Measurements from ENCODE around the gene SOX11. TPM values are rescaled to one million over a fixed set of nuclear protein-coding genes. Genes with fewer than 3 reads are reported as not detected.

Gene SOX11
- total RNA-seq, 2 experiments from 2014 or later: 7.7 to 13.0 TPM

- TF ChIP-seq CTCF (conservative IDR thresholded peaks at IDR 0.05; ENCODE audit: low read length) (no peak), EZH2phosphoT487 (IDR thresholded peaks at IDR 0.05; ENCODE audit: borderline replicate concordance, low read depth, low read length) (no peak)
- CTCF ChIA-PET (ENCODE audit: unreplicated experiment): no interaction called here
These were observed 11.0 kb downstream of the SOX11 start for GRCh38 chr2:5703166-5703565.

GRCh38 chr2:5705490-5705889 is 13.3 kb downstream of the SOX11 start:
- H3K27ac ChIP-seq (ENCODE audit: low read depth, low read length, poor library complexity, severe bottlenecking): no peak overlapping the region
- ChIA-PET CTCF (ENCODE audit: unreplicated experiment) (interaction anchor here (0.6 kb wide), 1 partner anchor 651 kb away, joined by 3 read pairs; no protein-coding TSS in a partner anchor), POLR2A (interaction anchor here (1.0 to 1.7 kb wide), 3 partner anchors 9 to 11 kb away, joined by 3 to 6 read pairs (median 4); no protein-coding TSS in a partner anchor)
- TF ChIP-seq EZH2phosphoT487 (IDR thresholded peaks at IDR 0.05; ENCODE audit: borderline replicate concordance, low read depth, low read length) (no peak), CTCF (conservative IDR thresholded peaks at IDR 0.05; ENCODE audit: low read length) (no peak)
- H3K36me3 ChIP-seq (ENCODE audit: insufficient read depth, low read length): peaks cover 40% of the 10 kb centered on the region
- H4K20me1 ChIP-seq (ENCODE audit: insufficient read depth, low read length): no peaks in the 10 kb centered on the region
- no TSS peak for BruUV-seq (replicated peaks)
- no peak for DNase-seq (ENCODE audit: low spot score)
- H3K4me1 ChIP-seq (ENCODE audit: insufficient read depth, low read length, poor library complexity, severe bottlenecking): peaks cover 13% of the 10 kb centered on the region
- H3K79me2 ChIP-seq (ENCODE audit: insufficient read depth, low read depth, low read length): peaks cover 11% of the 10 kb centered on the region; the same call in 1 of the 2 replicates
- no peak overlapping the region for H2AFZ ChIP-seq (ENCODE audit: low read length)
- no peak overlapping the region for H3K4me3 ChIP-seq (ENCODE audit: low read depth, low read length, poor library complexity, severe bottlenecking)
- H3K9me2 ChIP-seq (ENCODE audit: insufficient read depth, low read length): no peaks in the 10 kb centered on the region
- no peaks in the 10 kb centered on the region for H3K9me3 ChIP-seq (ENCODE audit: low read length)
- intact Hi-C loops (cut with micrococcal nuclease; ENCODE audit: unreplicated experiment): no loop called here
- no peak overlapping the region for H3K4me2 ChIP-seq (ENCODE audit: low read length)

More at GRCh38 chr2:5703166-5703565, 11.0 kb downstream of the SOX11 start:
- no peak for DNase-seq (ENCODE audit: low spot score)
- intact Hi-C loops (cut with micrococcal nuclease; ENCODE audit: unreplicated experiment): no loop called here
- Histone ChIP-seq H3K9me3 (ENCODE audit: low read length) (no peaks in the 10 kb centered on the region), H3K36me3 (ENCODE audit: insufficient read depth, low read length) (peaks cover 40% of the 10 kb centered on the region), H2AFZ (ENCODE audit: low read length) (no peak overlapping the region), H3K4me1 (ENCODE audit: insufficient read depth, low read length, poor library complexity, severe bottlenecking) (peaks cover 35% of the 10 kb centered on the region), H3K4me2 (ENCODE audit: low read length) (no peak overlapping the region), H3K79me2 (ENCODE audit: insufficient read depth, low read depth, low read length) (peaks cover 34% of the 10 kb centered on the region), H3K4me3 (ENCODE audit: low read depth, low read length, poor library complexity, severe bottlenecking) (no peak overlapping the region), H4K20me1 (ENCODE audit: insufficient read depth, low read length) (no peaks in the 10 kb centered on the region), H3K9me2 (ENCODE audit: insufficient read depth, low read length) (no peaks in the 10 kb centered on the region), H3K27ac (ENCODE audit: low read depth, low read length, poor library complexity, severe bottlenecking) (no peak overlapping the region)
- no TSS peak for BruUV-seq (replicated peaks)
- POLR2A ChIA-PET: interaction anchor here (0.6 to 1.5 kb wide), 4 partner anchors 10 to 601 kb away, joined by 3 to 4 read pairs (median 4); no protein-coding TSS in a partner anchor

- Histone ChIP-seq H3K27ac (ENCODE audit: low read depth, low read length, poor library complexity, severe bottlenecking) (no peak overlapping the region), H3K79me2 (ENCODE audit: insufficient read depth, low read depth, low read length) (no peaks in the 10 kb centered on the region; the same call in 1 of the 2 replicates), H3K4me1 (ENCODE audit: insufficient read depth, low read length, poor library complexity, severe bottlenecking) (no peaks in the 10 kb centered on the region), H3K4me3 (ENCODE audit: low read depth, low read length, poor library complexity, severe bottlenecking) (no peak overlapping the region), H4K20me1 (ENCODE audit: insufficient read depth, low read length) (no peaks in the 10 kb centered on the region), H3K36me3 (ENCODE audit: insufficient read depth, low read length) (peaks cover 30% of the 10 kb centered on the region), H3K9me3 (ENCODE audit: low read length) (no peaks in the 10 kb centered on the region), H3K9me2 (ENCODE audit: insufficient read depth, low read length) (no peaks in the 10 kb centered on the region), H3K4me2 (ENCODE audit: low read length) (no peak overlapping the region), H2AFZ (ENCODE audit: low read length) (no peak overlapping the region)
- no peak for TF ChIP-seq EZH2phosphoT487 (IDR thresholded peaks at IDR 0.05; ENCODE audit: borderline replicate concordance, low read depth, low read length)
- no peak for TF ChIP-seq CTCF (conservative IDR thresholded peaks at IDR 0.05; ENCODE audit: low read length)
- DNase-seq (ENCODE audit: low spot score): no peak
- intact Hi-C loops (cut with micrococcal nuclease; ENCODE audit: unreplicated experiment): no loop called here
- ChIA-PET CTCF (ENCODE audit: unreplicated experiment) (no interaction called here), POLR2A (interaction anchor here (1.7 kb wide), 1 partner anchor 8 kb away, joined by 3 read pairs; no protein-coding TSS in a partner anchor)
- BruUV-seq (replicated peaks): no TSS peak
These were observed 14.7 kb downstream of the SOX11 start for GRCh38 chr2:5706717-5707455.
